ENCODE measurements around the gene FBXW11. TPM values are rescaled to one million over a fixed set of nuclear protein-coding genes. Genes with fewer than 3 reads are reported as not detected.
A peak's percentile ranks its signal among the peaks of the same experiment; 100 is the strongest.
"Not testable (repeated sequence)": the region's sequence is repeated elsewhere in the genome, so short reads cannot be mapped to it uniquely, and the experiment has no call there.

Gene FBXW11
- total RNA-seq, 1 experiment from 2014 or later, result 85.3 TPM

GRCh38 chr5:171945066-171945465 is 61.4 kb downstream of the FBXW11 start:
- Histone ChIP-seq H3K9me3 (ENCODE audit: control insufficient read depth, low read depth, low read length) (no peaks in the 10 kb centered on the region), H2BK120ac (ENCODE audit: low read depth, low read length, poor library complexity, severe bottlenecking) (no peak overlapping the region), H3K27me3 (ENCODE audit: insufficient read depth, low read length) (no peaks in the 10 kb centered on the region), H3K79me2 (ENCODE audit: insufficient read depth, low read length) (peaks cover 25% of the 10 kb centered on the region; the same call in 1 of the 2 replicates), H2BK5ac (ENCODE audit: insufficient read length, low read length) (no peak overlapping the region), H2BK15ac (ENCODE audit: low read depth, low read length) (no peak overlapping the region), H2BK20ac (ENCODE audit: low read depth, low read length, poor library complexity, severe bottlenecking) (no peak overlapping the region), H4K91ac (ENCODE audit: insufficient read length, low read depth, low read length) (no peak overlapping the region), H3K27ac (ENCODE audit: insufficient read length, low read depth, low read length) (no peak overlapping the region), H3K56ac (ENCODE audit: insufficient read length, low read depth, low read length) (no peak overlapping the region), H4K8ac (replicated peaks; ENCODE audit: insufficient read length, low read depth, low read length) (no peak overlapping the region), H3K23me2 (ENCODE audit: insufficient read length, low read depth, low read length, poor library complexity, severe bottlenecking) (no peaks in the 10 kb centered on the region), H2BK12ac (ENCODE audit: insufficient read length, low read depth, low read length) (no peak overlapping the region), H3K79me1 (ENCODE audit: insufficient read depth, low read depth, low read length, poor library complexity, severe bottlenecking) (no peaks in the 10 kb centered on the region), H3K18ac (ENCODE audit: insufficient read length, low read depth, low read length) (no peak overlapping the region), H3K14ac (ENCODE audit: insufficient read depth, low read length) (no peak overlapping the region), H3K4me2 (ENCODE audit: insufficient read depth, insufficient read length, low read length) (no peak overlapping the region), H3K4ac (ENCODE audit: low read depth, low read length) (no peak overlapping the region), H2AFZ (ENCODE audit: low read length) (no peak overlapping the region), H3K4me1 (ENCODE audit: insufficient read depth, low read length) (peaks cover 2% of the 10 kb centered on the region; the same call in 1 of the 2 replicates), H3K9ac (ENCODE audit: extremely low read depth, insufficient read length, low read length) (no peak overlapping the region), H4K5ac (ENCODE audit: insufficient read length, low read depth, low read length) (no peak overlapping the region), H3T11ph (ENCODE audit: low read length) (no peak overlapping the region), H4K20me1 (ENCODE audit: control insufficient read depth, insufficient read depth, insufficient read length) (no peaks in the 10 kb centered on the region), H3K23ac (ENCODE audit: insufficient read length, low read depth, low read length) (no peak overlapping the region), H2AK5ac (ENCODE audit: insufficient read length, low read length) (no peak overlapping the region)
- peaks cover 0 to 3% (median 0%) of the 10 kb centered on the region in 3 experiments; a peak in 1 of 7 replicates for H3K36me3 Mint-ChIP-seq (ENCODE audit: insufficient read depth in 1 of 3, low read depth in 3 of 3)
- peak overlapping the region in 2 of 3 experiments; percentile 9 to 69; a peak in 3 of 7 replicates for H3K27ac Mint-ChIP-seq
- WGBS (ENCODE audit: extremely low coverage, insufficient read length, low lambda C conversion rate), result no CpG with 5 or more reads among the region's 2 CpGs
- H3K9me3 Mint-ChIP-seq, result no peaks in the 10 kb centered on the region
- no peak for TF ChIP-seq CTCF (conservative IDR thresholded peaks at IDR 0.05)
- no peak for DNase-seq
- H3K27me3 Mint-ChIP-seq (ENCODE audit: low read depth), result no peaks in the 10 kb centered on the region
- H3K4me3 Mint-ChIP-seq, result no peak overlapping the region
- H3K4me1 Mint-ChIP-seq, result peaks cover 34 to 35% of the 10 kb centered on the region in 2 experiments

- not testable (repeated sequence) for H3K27ac Mint-ChIP-seq; H3K36me3 Mint-ChIP-seq (ENCODE audit: insufficient read depth in 1 of 3, low read depth in 3 of 3); H3K27ac ChIP-seq (ENCODE audit: insufficient read length, low read depth, low read length)
Measured at GRCh38 chr5:171942112-171942516, 64.3 kb downstream of the FBXW11 start.

More at GRCh38 chr5:171942112-171942516, 64.3 kb downstream of the FBXW11 start:
- not testable (repeated sequence) for H3K4me3 Mint-ChIP-seq; H3K9me3 Mint-ChIP-seq; H3K4me1 ChIP-seq (ENCODE audit: insufficient read depth, low read length); H2BK12ac ChIP-seq (ENCODE audit: insufficient read length, low read depth, low read length); H3K79me1 ChIP-seq (ENCODE audit: insufficient read depth, low read depth, low read length, poor library complexity, severe bottlenecking); H3K23ac ChIP-seq (ENCODE audit: insufficient read length, low read depth, low read length); H4K8ac ChIP-seq (replicated peaks; ENCODE audit: insufficient read length, low read depth, low read length); H3K14ac ChIP-seq (ENCODE audit: insufficient read depth, low read length); H2AK5ac ChIP-seq (ENCODE audit: insufficient read length, low read length); H3K56ac ChIP-seq (ENCODE audit: insufficient read length, low read depth, low read length); H3K18ac ChIP-seq (ENCODE audit: insufficient read length, low read depth, low read length); H3K9me3 ChIP-seq (ENCODE audit: control insufficient read depth, low read depth, low read length); H4K91ac ChIP-seq (ENCODE audit: insufficient read length, low read depth, low read length); H3T11ph ChIP-seq (ENCODE audit: low read length); H2BK120ac ChIP-seq (ENCODE audit: low read depth, low read length, poor library complexity, severe bottlenecking); H3K4me2 ChIP-seq (ENCODE audit: insufficient read depth, insufficient read length, low read length); DNase-seq; H2AFZ ChIP-seq (ENCODE audit: low read length); H3K23me2 ChIP-seq (ENCODE audit: insufficient read length, low read depth, low read length, poor library complexity, severe bottlenecking); H3K4ac ChIP-seq (ENCODE audit: low read depth, low read length); H4K5ac ChIP-seq (ENCODE audit: insufficient read length, low read depth, low read length); H2BK5ac ChIP-seq (ENCODE audit: insufficient read length, low read length); H3K27me3 ChIP-seq (ENCODE audit: insufficient read depth, low read length); H4K20me1 ChIP-seq (ENCODE audit: control insufficient read depth, insufficient read depth, insufficient read length); H2BK20ac ChIP-seq (ENCODE audit: low read depth, low read length, poor library complexity, severe bottlenecking); H2BK15ac ChIP-seq (ENCODE audit: low read depth, low read length); H3K27me3 Mint-ChIP-seq (ENCODE audit: low read depth); H3K9ac ChIP-seq (ENCODE audit: extremely low read depth, insufficient read length, low read length)
- H3K4me1 Mint-ChIP-seq, result peaks cover 34 to 41% of the 10 kb centered on the region in 2 experiments
- no CpG with 5 or more reads among the region's 6 CpGs for WGBS (ENCODE audit: extremely low coverage, insufficient read length, low lambda C conversion rate)
- peaks cover 27% of the 10 kb centered on the region; the same call in 1 of the 2 replicates for H3K79me2 ChIP-seq (ENCODE audit: insufficient read depth, low read length)
